HG03060 (cell line): Measurements from ENCODE around the gene CLEC4E.
"Not testable (repeated sequence)": the region's sequence is repeated elsewhere in the genome, so short reads cannot be mapped to it uniquely, and the experiment has no call there.

ENCODE experiments used
- ATAC-seq: cut with Tn5 transposase; IDR thresholded peaks from one replicate; pipeline ENCODE4 v1.9.1; 2021; ENCODE audit warnings: low read depth, moderate number of reproducible peaks; ENCODE audit not compliant: unreplicated experiment

Gene CLEC4E

GRCh38 chr12:8540831-8541230, at the start of gene CLEC4E:
Gene CLEC4E, minus strand, starts transcription at chr12:8540905. Its CDS starts 108 bp downstream, at chr12:8540797.
- ATAC-seq: not testable (repeated sequence)

GRCh38 chr12:8589679-8590078, 49.0 kb upstream of the CLEC4E start:
- ATAC-seq: no peak

GRCh38 chr12:8584478-8584877, 43.8 kb upstream of the CLEC4E start:
- not testable (repeated sequence) for ATAC-seq

GRCh38 chr12:8584004-8584403, 43.3 kb upstream of the CLEC4E start:
- ATAC-seq: no peak

- no peak for ATAC-seq
These were observed 40.5 kb upstream of the CLEC4E start for GRCh38 chr12:8581098-8581784.

- no peak for ATAC-seq
These were observed 37.2 kb upstream of the CLEC4E start for GRCh38 chr12:8577879-8578278.

GRCh38 chr12:8572507-8572906, 31.8 kb upstream of the CLEC4E start:
- no peak for ATAC-seq

- ATAC-seq: no peak
These were observed 25.8 kb upstream of the CLEC4E start for GRCh38 chr12:8566525-8566924.

- ATAC-seq: not testable (repeated sequence)
These were observed 25.3 kb upstream of the CLEC4E start for GRCh38 chr12:8566052-8566451.

- no peak for ATAC-seq
These were observed 24.0 kb upstream of the CLEC4E start for GRCh38 chr12:8564656-8565055.

GRCh38 chr12:8563356-8563755, 22.7 kb upstream of the CLEC4E start:
- no peak for ATAC-seq

GRCh38 chr12:8562310-8562709, 21.6 kb upstream of the CLEC4E start:
- ATAC-seq: no peak

- ATAC-seq: no peak
These were observed 20.3 kb upstream of the CLEC4E start for GRCh38 chr12:8561011-8561410.

GRCh38 chr12:8559676-8560075, 19.0 kb upstream of the CLEC4E start:
- no peak for ATAC-seq

GRCh38 chr12:8556531-8557097, 15.9 kb upstream of the CLEC4E start:
- no peak for ATAC-seq

- ATAC-seq: no peak
These were observed 13.9 kb upstream of the CLEC4E start for GRCh38 chr12:8554451-8555195.

- ATAC-seq: no peak
These were observed 12.5 kb upstream of the CLEC4E start for GRCh38 chr12:8553088-8553627.

- no peak for ATAC-seq
These were observed 8.7 kb upstream of the CLEC4E start for GRCh38 chr12:8549381-8549780.

- no peak for ATAC-seq
These were observed 7.5 kb upstream of the CLEC4E start for GRCh38 chr12:8548192-8548591.

GRCh38 chr12:8547645-8548044, 6.9 kb upstream of the CLEC4E start:
- ATAC-seq: no peak

GRCh38 chr12:8546591-8546990, 5.9 kb upstream of the CLEC4E start:
- no peak for ATAC-seq
